ENCODE results near the gene PHF21A.

DNA sequence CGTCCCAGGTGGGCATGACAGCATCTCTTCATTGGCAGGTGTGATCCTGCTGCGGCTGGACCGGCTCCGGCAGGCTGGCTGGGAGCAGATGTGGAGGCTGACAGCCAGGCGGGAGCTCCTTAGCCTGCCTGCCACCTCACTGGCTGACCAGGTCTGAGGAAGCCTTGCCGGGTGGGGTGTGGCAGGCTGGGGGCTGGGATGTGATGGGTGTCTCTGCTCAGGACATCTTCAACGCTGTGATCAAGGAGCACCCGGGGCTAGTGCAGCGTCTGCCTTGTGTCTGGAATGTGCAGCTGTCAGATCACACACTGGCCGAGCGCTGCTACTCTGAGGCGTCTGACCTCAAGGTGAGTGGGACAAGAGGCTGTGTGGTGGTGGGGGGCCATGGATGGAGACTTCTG is 195.3 kb downstream of the PHF21A start:
- TF ChIP-seq NRF1 (IDR thresholded peaks at IDR 0.05; ENCODE audit: low read depth, low read length) (no peak), GTF2F1 (IDR thresholded peaks at IDR 0.05; ENCODE audit: borderline replicate concordance, low read depth, low read length) (no peak), ZNF274 (IDR thresholded peaks at IDR 0.05; ENCODE audit: borderline replicate concordance, extremely low read depth, low read length) (no peak)
- TF ChIP-seq, protein P1, sequence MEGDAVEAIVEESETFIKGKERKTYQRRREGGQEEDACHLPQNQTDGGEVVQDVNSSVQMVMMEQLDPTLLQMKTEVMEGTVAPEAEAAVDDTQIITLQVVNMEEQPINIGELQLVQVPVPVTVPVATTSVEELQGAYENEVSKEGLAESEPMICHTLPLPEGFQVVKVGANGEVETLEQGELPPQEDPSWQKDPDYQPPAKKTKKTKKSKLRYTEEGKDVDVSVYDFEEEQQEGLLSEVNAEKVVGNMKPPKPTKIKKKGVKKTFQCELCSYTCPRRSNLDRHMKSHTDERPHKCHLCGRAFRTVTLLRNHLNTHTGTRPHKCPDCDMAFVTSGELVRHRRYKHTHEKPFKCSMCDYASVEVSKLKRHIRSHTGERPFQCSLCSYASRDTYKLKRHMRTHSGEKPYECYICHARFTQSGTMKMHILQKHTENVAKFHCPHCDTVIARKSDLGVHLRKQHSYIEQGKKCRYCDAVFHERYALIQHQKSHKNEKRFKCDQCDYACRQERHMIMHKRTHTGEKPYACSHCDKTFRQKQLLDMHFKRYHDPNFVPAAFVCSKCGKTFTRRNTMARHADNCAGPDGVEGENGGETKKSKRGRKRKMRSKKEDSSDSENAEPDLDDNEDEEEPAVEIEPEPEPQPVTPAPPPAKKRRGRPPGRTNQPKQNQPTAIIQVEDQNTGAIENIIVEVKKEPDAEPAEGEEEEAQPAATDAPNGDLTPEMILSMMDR (IDR thresholded peaks at IDR 0.05; ENCODE audit: control extremely low read depth in 1 of 3, insufficient read depth in 1 of 3, low read depth in 1 of 3, low read length in 3 of 3) = no peak
